T-helper 2 cell treated with Interferon-gamma antibody and Interleukin-4, amounts not matched to agents 5 μg/mL and 100 μg/mL, for 36 hours (primary cell): Measurements from ENCODE around the gene PCDHGC4.

Experiments
- DNase-seq: peaks from one replicate; pipeline ENCODE4 v3.0.0; 2021; ENCODE audit warnings: low spot score
- H3K27ac Mint-ChIP-seq: one replicate; pipeline ENCODE4 v1.8.0; 2021; ENCODE audit warnings: mild to moderate bottlenecking, mixed read lengths
- H3K27me3 Mint-ChIP-seq: one replicate; pipeline ENCODE4 v1.8.0; 2021; ENCODE audit warnings: low read depth, mixed read lengths
- H3K36me3 Mint-ChIP-seq: one replicate; pipeline ENCODE4 v1.8.0; 2021; ENCODE audit warnings: low read depth, mixed read lengths
- H3K4me1 Mint-ChIP-seq: one replicate; pipeline ENCODE4 v1.8.0; 2021; ENCODE audit warnings: low read depth, mixed read lengths
- H3K4me3 Mint-ChIP-seq: one replicate; pipeline ENCODE4 v1.8.0; 2022; ENCODE audit warnings: mild to moderate bottlenecking, moderate library complexity, mixed read lengths
- H3K9me3 Mint-ChIP-seq: one replicate; pipeline ENCODE4 v1.8.0; 2021; ENCODE audit warnings: mixed read lengths

The PCDHGC4 gene

DNA sequence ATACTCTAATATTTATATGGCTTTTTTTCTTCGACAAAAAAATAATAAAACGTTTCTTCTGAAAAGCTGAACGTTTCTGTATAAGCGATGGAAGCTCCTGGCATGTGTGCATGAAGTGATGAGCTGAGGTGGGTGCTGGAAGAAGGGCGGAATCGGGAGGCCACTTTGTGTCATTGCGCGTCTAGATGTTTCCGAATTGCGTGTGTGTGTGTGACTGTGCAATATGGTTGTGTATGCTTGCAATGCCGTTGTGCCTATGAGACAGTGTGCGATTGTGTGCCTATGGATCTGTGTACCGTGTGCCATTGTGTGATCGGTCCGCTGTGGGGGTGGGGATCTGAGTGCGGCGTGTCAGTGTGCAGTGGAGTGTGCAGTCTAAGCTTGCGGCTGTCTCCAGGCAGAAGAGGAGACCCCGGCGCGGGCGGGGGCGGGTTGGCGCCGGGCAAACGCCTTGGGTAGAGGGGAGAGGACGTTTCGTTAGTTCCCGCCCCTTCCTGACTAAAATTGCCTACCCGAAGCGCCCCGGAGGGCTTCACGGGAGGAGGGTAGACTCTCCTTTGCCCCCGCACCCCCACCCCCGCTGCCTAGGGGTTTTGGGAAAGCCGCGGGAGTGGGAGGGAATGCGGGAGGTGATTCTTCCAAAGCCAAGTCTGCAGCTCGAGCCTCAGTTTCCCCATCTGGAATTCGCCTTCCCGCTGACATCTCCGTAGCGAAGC, 28.2 kb downstream of the PCDHGC4 start:
- H3K36me3 Mint-ChIP-seq: peaks cover 35% of the 10 kb centered on the region
- peak overlapping the region; percentile 80 for H3K4me3 Mint-ChIP-seq
- no peaks in the 10 kb centered on the region for H3K27me3 Mint-ChIP-seq
- H3K4me1 Mint-ChIP-seq: peaks cover 26% of the 10 kb centered on the region
- peak overlapping the region; percentile 77 for H3K27ac Mint-ChIP-seq
- no peaks in the 10 kb centered on the region for H3K9me3 Mint-ChIP-seq
- DNase-seq: peak; percentile 27

DNA sequence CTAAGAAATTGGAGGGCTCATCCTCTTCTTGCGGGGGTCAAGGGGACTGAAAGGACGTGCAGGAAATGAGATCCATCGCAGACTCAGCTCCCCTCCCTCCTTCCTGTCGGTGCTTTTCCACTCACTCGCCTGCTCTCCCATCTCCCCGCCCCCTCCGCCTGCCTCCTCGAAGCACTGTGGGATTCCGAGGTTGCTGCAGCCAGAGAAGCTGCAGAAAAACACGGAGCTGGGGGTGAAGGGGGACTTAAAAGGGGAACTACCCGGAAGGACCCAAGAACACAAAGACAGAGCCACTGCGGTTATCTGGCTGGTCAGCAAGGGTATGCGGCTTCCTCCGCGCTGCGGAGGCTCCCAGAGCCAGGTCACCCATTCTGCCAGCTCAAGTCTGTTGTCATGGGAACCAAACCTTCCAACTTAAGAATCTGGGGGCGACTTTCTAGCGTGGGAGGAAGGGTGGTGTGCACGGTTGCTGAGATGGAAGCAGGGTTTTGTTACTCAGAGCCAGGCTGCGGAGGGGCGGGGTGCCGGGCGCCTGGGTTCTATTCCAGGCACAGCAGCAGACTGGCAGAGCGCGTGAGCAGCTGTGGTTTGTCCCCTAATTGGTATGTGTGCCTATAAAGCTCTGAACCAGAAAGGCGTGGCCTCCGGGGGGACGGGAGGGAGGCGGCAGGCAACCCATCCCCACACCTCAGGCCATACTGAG, 28.9 kb downstream of the PCDHGC4 start:
- DNase-seq: peak; percentile 58
- Mint-ChIP-seq H3K36me3 (peaks cover 41% of the 10 kb centered on the region), H3K27ac (peak overlapping the region; percentile 56), H3K4me1 (peaks cover 26% of the 10 kb centered on the region), H3K4me3 (peak overlapping the region; percentile 80), H3K9me3 (no peaks in the 10 kb centered on the region), H3K27me3 (no peaks in the 10 kb centered on the region)

DNA sequence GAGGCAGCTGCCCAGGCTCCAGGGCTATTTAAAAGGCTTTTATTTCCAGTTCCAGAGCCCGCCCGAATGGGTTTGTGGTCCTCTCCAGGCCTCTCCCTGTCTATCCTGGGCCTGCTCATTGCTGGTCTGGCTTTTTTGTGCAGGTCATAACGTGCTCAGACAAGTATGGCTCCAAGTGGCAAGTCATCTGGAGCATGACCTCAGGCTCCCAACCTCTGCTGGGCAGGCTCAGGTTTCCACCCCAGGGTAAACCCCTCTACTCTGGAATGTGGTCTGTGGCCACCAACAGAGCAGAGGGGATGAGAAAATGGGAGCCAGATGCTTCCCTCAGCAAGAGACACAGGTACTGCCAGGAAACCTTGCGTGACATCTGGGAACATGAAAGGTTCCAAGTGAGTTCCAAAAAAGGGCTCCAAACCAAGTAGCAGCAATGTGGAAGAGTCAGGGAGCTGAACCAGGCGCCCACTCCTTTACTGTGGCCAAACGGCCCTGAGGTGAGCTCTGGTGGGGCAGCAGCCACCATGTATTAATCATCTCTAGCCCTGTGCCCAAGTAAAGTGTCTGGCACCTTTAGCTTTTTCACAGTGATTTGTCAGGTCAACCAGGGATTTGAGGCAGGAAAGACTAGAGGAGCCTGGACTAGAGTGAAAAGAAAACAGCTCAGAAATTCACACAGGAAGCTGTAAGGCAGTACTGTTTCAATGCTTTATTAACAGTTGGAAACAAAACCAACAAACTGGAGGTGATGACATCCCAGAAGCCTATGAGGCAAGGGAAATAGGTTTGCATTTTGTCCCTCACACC, 29.7 kb downstream of the PCDHGC4 start:
- peak overlapping the region; percentile 52 for H3K27ac Mint-ChIP-seq
- no peak overlapping the region for H3K4me3 Mint-ChIP-seq
- peaks cover 48% of the 10 kb centered on the region for H3K36me3 Mint-ChIP-seq
- peaks cover 23% of the 10 kb centered on the region for H3K4me1 Mint-ChIP-seq
- no peak for DNase-seq
- H3K9me3 Mint-ChIP-seq: no peaks in the 10 kb centered on the region
- no peaks in the 10 kb centered on the region for H3K27me3 Mint-ChIP-seq

DNA sequence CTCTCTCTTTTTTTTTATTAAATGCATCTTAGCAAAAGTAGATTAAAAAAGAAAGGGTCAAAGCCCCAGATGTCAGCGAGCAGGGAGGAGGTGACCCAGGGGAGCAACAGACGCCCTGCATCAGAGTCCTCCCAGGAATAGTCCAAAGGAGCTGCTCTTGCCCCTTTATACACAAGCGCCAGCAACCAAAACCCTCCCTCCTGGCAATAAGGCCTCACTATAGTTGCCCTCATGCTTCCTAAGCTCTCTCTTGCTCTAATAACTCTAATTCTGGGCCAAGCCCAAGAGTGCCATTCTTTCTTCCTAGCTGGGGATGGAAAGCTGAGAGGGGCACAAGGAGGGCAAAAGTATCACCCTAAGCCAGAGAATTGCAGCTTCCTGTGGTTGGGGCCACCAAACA, 30.3 kb downstream of the PCDHGC4 start:
- Mint-ChIP-seq H3K4me1 (peaks cover 23% of the 10 kb centered on the region), H3K9me3 (no peaks in the 10 kb centered on the region), H3K27me3 (no peaks in the 10 kb centered on the region), H3K27ac (peak overlapping the region; percentile 46), H3K36me3 (peaks cover 54% of the 10 kb centered on the region), H3K4me3 (no peak overlapping the region)
- DNase-seq: no peak

DNA sequence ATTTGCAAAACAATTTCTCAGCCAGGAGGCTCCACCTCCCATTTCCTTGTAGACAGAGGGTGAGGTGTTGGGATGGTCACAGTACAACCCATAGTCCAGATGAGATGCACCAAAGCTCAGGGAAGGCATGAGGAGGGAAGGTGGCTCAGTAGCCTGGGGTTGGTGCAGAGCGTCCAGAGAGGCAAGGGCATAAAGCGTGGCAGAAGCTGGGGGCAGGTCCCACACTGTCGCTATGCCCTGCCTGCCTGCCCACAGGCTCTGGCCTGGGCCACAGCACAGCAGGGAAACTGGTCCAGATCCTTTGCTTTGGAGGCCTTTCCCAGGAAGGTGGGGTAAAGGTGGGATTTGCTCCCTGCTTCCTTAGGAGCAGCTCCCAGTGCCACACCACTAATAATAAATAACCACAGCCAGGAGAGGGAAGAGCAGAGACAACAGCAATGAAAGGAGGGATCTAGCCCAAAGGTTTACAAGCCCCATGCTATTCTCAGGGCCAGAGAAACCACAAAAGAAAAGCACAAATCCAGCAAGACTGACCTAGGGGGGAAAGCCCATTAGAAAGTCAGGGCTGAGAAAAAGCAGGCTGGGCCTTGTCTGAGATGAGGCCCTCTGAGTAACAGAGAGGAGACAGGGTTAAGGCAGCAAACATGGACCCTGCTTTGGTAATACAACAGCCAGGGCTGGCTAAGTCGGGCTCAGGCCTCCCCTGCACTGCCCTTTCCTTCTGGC, 31.3 kb downstream of the PCDHGC4 start:
- peaks cover 60% of the 10 kb centered on the region for H3K36me3 Mint-ChIP-seq
- no peaks in the 10 kb centered on the region for H3K9me3 Mint-ChIP-seq
- H3K27ac Mint-ChIP-seq: peak overlapping the region; percentile 23
- DNase-seq: no peak
- no peaks in the 10 kb centered on the region for H3K27me3 Mint-ChIP-seq
- peaks cover 23% of the 10 kb centered on the region for H3K4me1 Mint-ChIP-seq
- H3K4me3 Mint-ChIP-seq: no peak overlapping the region

DNA sequence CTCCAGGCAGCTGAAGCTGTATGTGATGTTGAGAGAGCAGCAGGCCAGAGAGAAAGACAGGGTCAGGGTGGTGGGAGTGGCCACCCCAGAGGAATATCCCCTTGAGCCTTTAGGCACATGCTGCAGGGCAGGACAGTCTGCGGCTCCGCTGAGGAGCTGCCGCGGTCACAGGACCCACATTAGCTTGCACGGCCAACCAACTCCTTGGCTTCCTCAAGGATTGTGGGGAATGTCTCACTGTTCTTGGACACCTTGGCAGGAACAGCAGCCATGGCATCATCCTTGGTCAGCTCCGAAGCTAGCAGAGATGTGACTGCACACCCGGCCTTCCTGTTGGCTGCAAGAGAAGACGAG, 31.8 kb downstream of the PCDHGC4 start:
- peaks cover 60% of the 10 kb centered on the region for H3K36me3 Mint-ChIP-seq
- DNase-seq: no peak
- H3K9me3 Mint-ChIP-seq: no peaks in the 10 kb centered on the region
- H3K27me3 Mint-ChIP-seq: no peaks in the 10 kb centered on the region
- no peak overlapping the region for H3K27ac Mint-ChIP-seq
- no peak overlapping the region for H3K4me3 Mint-ChIP-seq
- peaks cover 27% of the 10 kb centered on the region for H3K4me1 Mint-ChIP-seq

DNA sequence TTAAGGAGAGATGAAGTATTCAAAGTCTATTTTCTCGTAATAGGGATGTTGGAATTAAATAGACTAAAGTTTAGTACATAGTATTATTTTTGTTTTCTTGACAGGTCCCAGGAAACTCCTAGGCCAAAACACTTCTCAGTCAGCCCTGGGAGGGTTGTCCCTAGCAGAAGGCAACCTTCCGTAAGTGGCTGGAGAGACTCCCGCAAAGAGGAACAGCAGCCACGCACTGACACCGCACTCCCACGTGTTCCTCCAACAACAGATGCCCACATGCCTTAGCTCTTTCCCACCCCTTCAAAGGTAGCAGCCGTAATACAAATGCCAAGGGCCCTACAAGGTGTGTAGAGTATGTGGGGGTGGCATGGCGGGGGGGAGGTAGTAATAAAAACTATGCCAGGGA, 32.5 kb downstream of the PCDHGC4 start:
- no peak for DNase-seq
- Mint-ChIP-seq H3K9me3 (no peaks in the 10 kb centered on the region), H3K4me3 (no peak overlapping the region), H3K4me1 (peaks cover 31% of the 10 kb centered on the region), H3K27me3 (no peaks in the 10 kb centered on the region), H3K36me3 (peaks cover 63% of the 10 kb centered on the region), H3K27ac (no peak overlapping the region)

DNA sequence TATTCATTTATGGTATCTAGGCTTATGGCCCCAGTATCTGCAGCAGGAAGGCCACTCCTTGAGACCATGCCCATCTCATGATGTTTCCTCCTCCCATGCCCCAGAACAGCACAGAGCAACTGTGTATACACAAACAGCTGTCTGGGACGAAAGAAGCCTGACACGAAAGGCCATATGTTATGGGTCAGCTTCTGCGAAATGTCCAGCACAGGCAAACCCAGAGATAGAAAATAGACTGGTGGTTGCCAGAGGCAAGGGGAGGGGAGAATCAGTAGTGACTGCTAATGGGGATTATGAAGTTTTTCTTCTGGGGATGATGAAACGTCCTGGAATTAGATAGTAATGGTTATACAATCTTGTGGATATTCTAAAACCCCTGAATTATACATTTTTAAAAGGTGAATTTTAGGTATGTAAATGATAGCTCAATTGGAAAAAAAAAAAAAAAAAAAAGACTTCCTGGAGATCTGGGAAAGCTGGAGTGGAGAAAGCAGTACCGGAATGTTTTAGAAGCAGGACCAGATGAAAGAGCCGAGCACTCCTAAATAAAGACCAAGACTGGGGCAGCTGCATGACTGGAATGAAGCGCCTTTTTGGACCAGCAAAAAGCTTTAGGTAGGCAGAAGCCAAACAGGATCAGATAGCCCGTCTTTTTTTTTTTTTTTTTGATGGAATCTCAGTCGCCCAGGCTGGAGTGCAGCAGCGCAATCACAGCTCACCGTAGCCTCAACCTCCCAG, 33.2 kb downstream of the PCDHGC4 start:
- no peaks in the 10 kb centered on the region for H3K9me3 Mint-ChIP-seq
- H3K4me1 Mint-ChIP-seq: peaks cover 28% of the 10 kb centered on the region
- no peaks in the 10 kb centered on the region for H3K27me3 Mint-ChIP-seq
- DNase-seq: no peak
- no peak overlapping the region for H3K4me3 Mint-ChIP-seq
- no peak overlapping the region for H3K27ac Mint-ChIP-seq
- peaks cover 66% of the 10 kb centered on the region for H3K36me3 Mint-ChIP-seq

DNA sequence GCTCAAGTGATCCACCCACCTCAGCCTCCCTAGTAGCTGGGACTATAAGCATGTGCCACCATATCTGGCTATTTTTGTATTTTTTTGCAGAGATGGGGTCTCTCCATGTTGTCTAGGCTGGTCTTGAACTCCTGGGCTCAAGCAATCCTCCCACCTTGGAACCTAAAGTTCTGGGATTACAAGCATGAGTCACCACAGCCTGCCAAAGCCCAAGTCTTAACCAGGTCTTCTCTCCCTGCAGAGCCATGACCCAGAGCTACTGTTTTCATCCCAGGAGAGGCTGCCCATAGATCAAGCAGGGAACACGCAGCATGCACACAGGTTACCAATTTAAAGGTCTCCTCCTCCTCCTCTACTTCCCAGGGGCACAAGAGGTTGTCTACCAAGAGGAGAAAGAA, 33.8 kb downstream of the PCDHGC4 start:
- DNase-seq: no peak
- peaks cover 68% of the 10 kb centered on the region for H3K36me3 Mint-ChIP-seq
- H3K4me1 Mint-ChIP-seq: peaks cover 25% of the 10 kb centered on the region
- no peak overlapping the region for H3K27ac Mint-ChIP-seq
- H3K4me3 Mint-ChIP-seq: no peak overlapping the region
- no peaks in the 10 kb centered on the region for H3K9me3 Mint-ChIP-seq
- no peaks in the 10 kb centered on the region for H3K27me3 Mint-ChIP-seq

DNA sequence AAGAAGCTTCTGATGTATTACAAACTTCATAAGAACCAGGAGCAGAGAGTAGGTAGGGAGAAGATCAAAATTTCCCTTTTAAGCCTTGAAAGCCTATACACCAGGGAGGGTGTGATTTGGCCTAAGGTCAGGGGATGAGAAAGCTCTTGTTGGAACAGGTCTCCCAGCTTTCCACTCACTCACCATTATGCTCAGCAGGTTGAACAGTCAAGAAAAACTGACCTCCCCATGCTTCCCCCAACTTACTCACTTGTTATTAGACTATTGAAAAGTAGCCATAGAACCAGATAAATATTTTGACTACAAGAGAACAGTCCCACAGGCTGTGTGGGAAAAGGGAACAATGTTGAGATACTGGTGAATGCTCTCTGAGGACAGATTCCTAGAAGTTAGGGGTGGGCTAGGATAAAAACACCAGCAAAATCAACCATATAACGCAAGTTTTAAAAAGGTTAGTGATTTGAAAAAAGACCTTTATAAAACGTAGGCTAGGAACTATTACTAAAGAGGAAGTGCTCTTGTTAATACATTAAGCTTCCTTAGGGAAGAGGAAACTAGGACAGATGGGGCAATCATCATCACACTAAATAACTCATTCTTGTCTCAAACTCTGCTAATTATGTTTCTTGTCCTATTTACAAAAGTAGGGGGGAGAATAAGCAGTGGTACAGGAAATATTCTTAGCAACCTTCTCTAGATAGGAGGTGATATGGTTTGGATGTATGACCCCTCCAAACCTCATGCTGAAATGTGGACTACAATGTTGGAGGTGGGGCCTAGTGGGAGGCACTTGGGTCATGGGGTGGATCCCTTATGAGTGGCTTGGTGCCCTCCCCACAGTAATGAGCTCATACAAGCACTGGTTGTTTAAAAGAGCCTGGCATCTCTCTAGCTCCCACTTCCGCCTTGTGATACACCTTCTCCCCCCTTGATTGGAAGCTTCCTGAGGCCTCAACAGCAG, 35.1 kb downstream of the PCDHGC4 start:
- no peaks in the 10 kb centered on the region for H3K27me3 Mint-ChIP-seq
- peaks cover 74% of the 10 kb centered on the region for H3K36me3 Mint-ChIP-seq
- no peak overlapping the region for H3K27ac Mint-ChIP-seq
- H3K4me1 Mint-ChIP-seq: peaks cover 16% of the 10 kb centered on the region
- H3K9me3 Mint-ChIP-seq: no peaks in the 10 kb centered on the region
- DNase-seq: no peak
- H3K4me3 Mint-ChIP-seq: no peak overlapping the region

DNA sequence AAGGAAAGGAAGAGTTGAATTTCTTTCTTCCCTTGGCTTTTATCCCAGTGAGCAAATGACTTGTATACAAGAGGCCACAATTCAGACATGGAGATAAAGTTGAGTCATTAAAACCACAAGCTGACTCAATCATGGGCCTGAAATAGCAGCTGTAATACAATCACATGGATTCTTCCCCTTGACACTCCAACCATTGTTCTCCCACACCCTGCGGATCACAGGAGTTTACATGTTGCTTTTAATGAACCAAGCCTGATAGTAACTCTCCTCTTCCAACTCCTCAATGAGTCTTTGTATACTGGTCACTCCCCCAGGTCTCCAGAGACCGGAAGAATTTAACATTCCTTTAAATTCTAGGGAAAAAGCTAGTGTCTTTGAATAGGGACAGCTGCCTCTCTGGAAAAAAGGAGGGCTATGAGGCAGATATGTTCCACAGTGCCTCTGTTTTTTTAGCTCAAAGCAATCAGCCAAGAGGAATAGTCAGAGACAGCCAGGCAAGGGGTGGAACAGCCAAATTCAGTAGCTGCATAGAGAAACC, 36.5 kb downstream of the PCDHGC4 start:
- no peak for DNase-seq
- no peaks in the 10 kb centered on the region for H3K9me3 Mint-ChIP-seq
- H3K4me1 Mint-ChIP-seq: peaks cover 13% of the 10 kb centered on the region
- H3K4me3 Mint-ChIP-seq: no peak overlapping the region
- H3K27ac Mint-ChIP-seq: no peak overlapping the region
- no peaks in the 10 kb centered on the region for H3K27me3 Mint-ChIP-seq
- peaks cover 75% of the 10 kb centered on the region for H3K36me3 Mint-ChIP-seq

DNA sequence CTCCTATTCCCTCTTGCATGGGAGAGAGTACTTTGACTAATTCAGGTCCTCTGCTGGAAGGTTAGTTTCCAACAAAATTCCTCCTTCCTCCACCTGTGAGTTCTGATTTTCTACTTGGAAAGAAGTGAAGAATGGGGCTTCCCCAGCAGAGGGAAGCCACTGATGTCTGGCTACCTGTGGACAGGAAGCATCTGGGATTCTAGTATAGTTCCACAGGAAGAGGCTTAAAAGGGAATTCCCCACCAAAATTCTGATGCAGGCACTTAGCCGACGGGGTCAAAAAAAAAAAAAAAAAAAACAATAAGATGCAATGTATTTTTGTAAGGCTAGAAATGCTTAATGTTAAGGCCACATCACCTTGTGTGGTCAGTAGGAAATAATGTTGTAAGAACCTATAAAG, 37.5 kb downstream of the PCDHGC4 start:
- no peaks in the 10 kb centered on the region for H3K27me3 Mint-ChIP-seq
- no peak overlapping the region for H3K27ac Mint-ChIP-seq
- no peaks in the 10 kb centered on the region for H3K9me3 Mint-ChIP-seq
- peaks cover 13% of the 10 kb centered on the region for H3K4me1 Mint-ChIP-seq
- DNase-seq: no peak
- no peak overlapping the region for H3K4me3 Mint-ChIP-seq
- H3K36me3 Mint-ChIP-seq: peaks cover 71% of the 10 kb centered on the region
